PC-9 (cell line): ENCODE data around the gene CALY. TPM values are rescaled to one million over a fixed set of nuclear protein-coding genes. Genes with fewer than 3 reads are reported as not detected.

Experiments used
- BruUV-seq: library from RNA; stranded (reverse); fragments of 400-500 nt; replicated peaks from 2 replicates; lab custom pipeline; 2021; lab: Mats Ljungman, UMichigan
- CTCF ChIA-PET: fragments of 300-600 bp; sonication (Branson Sonifier 250); formaldehyde crosslinking; loops from one replicate; lab custom pipeline; 2022; ENCODE audit warnings: antibody characterized with exemption; lab: Charles Lee
- POLR2A ChIA-PET: fragments of 300-600 bp; sonication (Branson Sonifier 250); formaldehyde crosslinking; loops from one replicate; lab custom pipeline; 2022; ENCODE audit warnings: antibody characterized with exemption; ENCODE audit not compliant: unreplicated experiment; lab: Charles Lee
- DNase-seq, 2 experiments: peaks; one replicate each; pipeline versions ENCODE4 v3.0.0 to v3.0.0-alpha.2; 2015 to 2022; ENCODE audit warnings: mixed read lengths in 1 of 2
- H2AFZ ChIP-seq: fragments of 200-600 bp; sonication (generic); 2 replicates; pipeline ENCODE4 v1.8.1; 2017; ENCODE audit warnings: antibody characterized with exemption
- H3F3A ChIP-seq: fragments of 200-600 bp; sonication (generic); 2 replicates; pipeline ENCODE4 v1.8.1; 2017; ENCODE audit warnings: antibody characterized with exemption, mild to moderate bottlenecking, low read depth; ENCODE audit not compliant: insufficient read depth
- H3K27ac ChIP-seq: fragments of 200-600 bp; sonication (generic); 2 replicates; pipeline ENCODE4 v1.6.1; 2016; ENCODE audit warnings: mixed run types
- H3K27me3 ChIP-seq: fragments of 200-600 bp; sonication (generic); 2 replicates; pipeline ENCODE4 v1.6.1; 2016; ENCODE audit warnings: low read depth, mixed run types; ENCODE audit not compliant: insufficient read depth
- H3K36me3 ChIP-seq: fragments of 200-600 bp; sonication (generic); 2 replicates; pipeline ENCODE4 v1.6.1; 2016; ENCODE audit warnings: low read depth, mixed run types
- H3K4me1 ChIP-seq: fragments of 200-600 bp; sonication (generic); replicated peaks from 2 replicates; pipeline ENCODE4 v1.6.1; 2016; ENCODE audit warnings: mixed run types; ENCODE audit not compliant: insufficient read depth
- H3K4me2 ChIP-seq: fragments of 200-600 bp; sonication (generic); 2 replicates; pipeline ENCODE4 v1.6.1; 2017; ENCODE audit warnings: mixed run types
- H3K4me3 ChIP-seq: fragments of 200-600 bp; sonication (generic); 2 replicates; pipeline ENCODE4 v1.6.1; 2016; ENCODE audit warnings: mixed run types
- H3K79me2 ChIP-seq: fragments of 200-600 bp; sonication (generic); 2 replicates; pipeline ENCODE4 v1.6.1; 2017; ENCODE audit warnings: low read depth, mixed run types
- H3K9me2 ChIP-seq: fragments of 200-600 bp; sonication (generic); 2 replicates; pipeline ENCODE4 v1.8.1; 2017; ENCODE audit warnings: mild to moderate bottlenecking; ENCODE audit not compliant: insufficient read depth
- H3K9me3 ChIP-seq: fragments of 200-600 bp; sonication (generic); 2 replicates; pipeline ENCODE4 v1.8.1; 2016; ENCODE audit warnings: low read depth; ENCODE audit not compliant: insufficient read depth
- H4K20me1 ChIP-seq: fragments of 200-600 bp; sonication (generic); 2 replicates; pipeline ENCODE4 v1.8.1; 2017; ENCODE audit not compliant: insufficient read depth
- CTCF ChIP-seq: fragments of 200-600 bp; sonication (generic); conservative IDR thresholded peaks from 2 replicates; pipeline ENCODE4 v1.6.1; 2017; ENCODE audit warnings: mixed run types, antibody characterized with exemption, mild to moderate bottlenecking, moderate library complexity
- EZH2 ChIP-seq: fragments of 200-600 bp; sonication (generic); IDR thresholded peaks from 2 replicates; pipeline ENCODE4 v1.8.0; 2017; ENCODE audit warnings: antibody characterized with exemption, low read depth
- intact Hi-C: fragments of 100-400 bp; cut with micrococcal nuclease; formaldehyde crosslinking; loops from one replicate; pipeline ENCODE4 v1.10.0; 2022; ENCODE audit not compliant: unreplicated experiment
- total RNA-seq: library from RNA; stranded (reverse); gene quantifications from 2 replicates; pipeline ENCODE4 v1.2.3, GENCODE V29; 2021

Gene CALY
- total RNA-seq, 1 experiment from 2014 or later = not detected

GRCh38 chr10:133383551-133383950, 46.9 kb upstream of the CALY start:
- Histone ChIP-seq H3K4me2 (no peak overlapping the region), H3K79me2 (no peaks in the 10 kb centered on the region), H3K27me3 (no peaks in the 10 kb centered on the region), H3K4me1 (no peaks in the 10 kb centered on the region), H3K36me3 (no peaks in the 10 kb centered on the region), H4K20me1 (no peaks in the 10 kb centered on the region), H3K27ac (no peak overlapping the region), H3K4me3 (no peak overlapping the region), H2AFZ (no peak overlapping the region), H3F3A (no peaks in the 10 kb centered on the region), H3K9me3 (no peaks in the 10 kb centered on the region), H3K9me2 (no peaks in the 10 kb centered on the region)
- no TSS peak for BruUV-seq
- ChIA-PET CTCF (no interaction called here), POLR2A (no interaction called here)
- no peak for DNase-seq
- intact Hi-C loops = no loop called here
- TF ChIP-seq EZH2 (no peak), CTCF (no peak)

DNA sequence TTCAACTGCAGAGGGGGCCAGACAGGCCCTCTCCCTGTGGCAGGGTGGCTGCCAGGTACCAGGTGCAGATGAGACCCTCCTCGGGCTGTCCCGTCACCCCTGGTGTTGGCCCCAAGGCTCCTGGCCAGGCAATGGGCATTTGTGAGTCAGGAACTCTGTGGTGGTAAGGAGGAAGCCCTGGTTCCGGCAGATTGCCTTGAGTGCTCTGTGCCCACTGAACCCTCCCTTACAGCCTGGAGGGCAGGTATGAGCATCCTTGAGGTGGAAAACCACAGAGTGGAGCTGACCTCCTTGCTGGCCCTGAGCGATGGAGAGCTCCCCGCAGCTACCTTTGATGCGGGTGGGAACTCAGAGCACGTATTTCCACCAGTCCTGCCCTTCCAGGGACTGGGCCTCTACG, 44.3 kb upstream of the CALY start:
- no peaks in the 10 kb centered on the region for H3K9me3 ChIP-seq
- no peaks in the 10 kb centered on the region for H3K79me2 ChIP-seq
- no peaks in the 10 kb centered on the region for H4K20me1 ChIP-seq
- POLR2A ChIA-PET = no interaction called here
- no TSS peak for BruUV-seq
- H3K4me3 ChIP-seq = no peak overlapping the region
- no peak overlapping the region for H2AFZ ChIP-seq
- no peaks in the 10 kb centered on the region for H3K27me3 ChIP-seq
- no peaks in the 10 kb centered on the region for H3K4me1 ChIP-seq
- CTCF ChIA-PET = no interaction called here
- no peaks in the 10 kb centered on the region for H3F3A ChIP-seq
- no peaks in the 10 kb centered on the region for H3K36me3 ChIP-seq
- no peak for TF ChIP-seq CTCF
- no peak for TF ChIP-seq EZH2
- no peak overlapping the region for H3K27ac ChIP-seq
- no peak overlapping the region for H3K4me2 ChIP-seq
- intact Hi-C loops = no loop called here
- H3K9me2 ChIP-seq = no peaks in the 10 kb centered on the region
- DNase-seq = no peak

- no peak for DNase-seq
- Histone ChIP-seq H3K4me3 (no peak overlapping the region), H3K79me2 (no peaks in the 10 kb centered on the region), H3K9me2 (no peaks in the 10 kb centered on the region), H3K4me2 (peak overlapping the region; percentile 63; the same call in 1 of the 2 replicates), H3K27me3 (no peaks in the 10 kb centered on the region), H3K9me3 (no peaks in the 10 kb centered on the region), H3F3A (no peaks in the 10 kb centered on the region), H3K36me3 (no peaks in the 10 kb centered on the region), H3K27ac (no peak overlapping the region), H2AFZ (no peak overlapping the region), H3K4me1 (no peaks in the 10 kb centered on the region), H4K20me1 (no peaks in the 10 kb centered on the region)
- intact Hi-C loops = loop anchor here (2.0 to 10.0 kb wide), 2 partner anchors 15 to 145 kb away; partner anchors contain the start of genes CYP2E1 and MTG1
- ChIA-PET CTCF (no interaction called here), POLR2A (no interaction called here)
- TF ChIP-seq EZH2 (no peak), CTCF (no peak)
- BruUV-seq = TSS peak; percentile 32
Observed at GRCh38 chr10:133379801-133380666, 43.3 kb upstream of the CALY start.
